Measurements from ENCODE around the gene AKR7A2.

AKR7A2 gene

DNA sequence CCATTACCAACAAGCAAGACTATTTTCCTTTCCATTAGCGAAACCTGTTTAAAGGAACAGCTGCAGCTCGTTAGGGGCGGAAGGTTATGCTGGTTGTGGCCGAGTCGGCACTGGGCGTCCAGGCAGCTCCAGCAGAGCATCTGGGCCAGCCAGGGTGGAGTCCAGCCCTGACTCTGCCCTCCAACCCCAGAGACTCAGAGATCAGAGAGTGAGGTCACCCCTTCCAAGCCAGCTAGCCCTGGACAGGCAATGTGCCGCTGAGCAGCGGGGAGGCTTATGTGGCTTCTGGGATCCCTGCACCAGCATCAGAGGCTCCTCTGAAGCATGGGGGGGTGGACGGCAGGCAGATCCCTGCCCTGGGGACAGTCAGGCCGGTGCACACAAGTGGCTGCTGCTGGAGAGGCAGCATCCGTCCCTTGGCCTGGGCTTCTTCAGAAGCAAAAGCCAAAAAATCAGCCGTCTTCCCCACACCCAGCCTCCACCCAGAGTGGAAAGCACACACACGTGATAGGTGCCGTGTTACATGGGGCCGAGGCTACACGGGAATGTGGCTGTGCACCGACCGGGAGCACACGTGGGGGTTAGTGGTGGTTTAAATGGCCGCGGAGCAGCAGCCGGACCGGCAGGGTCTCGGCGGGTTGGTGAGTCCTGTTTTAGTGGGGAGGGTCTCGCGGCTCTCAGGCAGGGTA lies 30.3 kb upstream of the AKR7A2 start:
- no peak for DNase-seq (ENCODE audit: low read depth, low spot score)
- TF ChIP-seq, protein P1, sequence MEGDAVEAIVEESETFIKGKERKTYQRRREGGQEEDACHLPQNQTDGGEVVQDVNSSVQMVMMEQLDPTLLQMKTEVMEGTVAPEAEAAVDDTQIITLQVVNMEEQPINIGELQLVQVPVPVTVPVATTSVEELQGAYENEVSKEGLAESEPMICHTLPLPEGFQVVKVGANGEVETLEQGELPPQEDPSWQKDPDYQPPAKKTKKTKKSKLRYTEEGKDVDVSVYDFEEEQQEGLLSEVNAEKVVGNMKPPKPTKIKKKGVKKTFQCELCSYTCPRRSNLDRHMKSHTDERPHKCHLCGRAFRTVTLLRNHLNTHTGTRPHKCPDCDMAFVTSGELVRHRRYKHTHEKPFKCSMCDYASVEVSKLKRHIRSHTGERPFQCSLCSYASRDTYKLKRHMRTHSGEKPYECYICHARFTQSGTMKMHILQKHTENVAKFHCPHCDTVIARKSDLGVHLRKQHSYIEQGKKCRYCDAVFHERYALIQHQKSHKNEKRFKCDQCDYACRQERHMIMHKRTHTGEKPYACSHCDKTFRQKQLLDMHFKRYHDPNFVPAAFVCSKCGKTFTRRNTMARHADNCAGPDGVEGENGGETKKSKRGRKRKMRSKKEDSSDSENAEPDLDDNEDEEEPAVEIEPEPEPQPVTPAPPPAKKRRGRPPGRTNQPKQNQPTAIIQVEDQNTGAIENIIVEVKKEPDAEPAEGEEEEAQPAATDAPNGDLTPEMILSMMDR (IDR thresholded peaks at IDR 0.05; ENCODE audit: insufficient read depth, low read length, missing control alignments) = no peak
- ChIA-PET POLR2A (interaction anchor here (0.6 kb wide), 1 partner anchor 8 kb away, joined by 3 read pairs; no protein-coding TSS in a partner anchor), CTCF (interaction anchor here (0.7 to 13.5 kb wide), 25 partner anchors 11 to 319 kb away, joined by 3 to 178 read pairs (median 4); partner anchors contain the start of genes AKR7A2, NBL1 and SLC66A1)
- H3K4me3 ChIP-seq (ENCODE audit: low read depth, low read length) = no peak overlapping the region

DNA sequence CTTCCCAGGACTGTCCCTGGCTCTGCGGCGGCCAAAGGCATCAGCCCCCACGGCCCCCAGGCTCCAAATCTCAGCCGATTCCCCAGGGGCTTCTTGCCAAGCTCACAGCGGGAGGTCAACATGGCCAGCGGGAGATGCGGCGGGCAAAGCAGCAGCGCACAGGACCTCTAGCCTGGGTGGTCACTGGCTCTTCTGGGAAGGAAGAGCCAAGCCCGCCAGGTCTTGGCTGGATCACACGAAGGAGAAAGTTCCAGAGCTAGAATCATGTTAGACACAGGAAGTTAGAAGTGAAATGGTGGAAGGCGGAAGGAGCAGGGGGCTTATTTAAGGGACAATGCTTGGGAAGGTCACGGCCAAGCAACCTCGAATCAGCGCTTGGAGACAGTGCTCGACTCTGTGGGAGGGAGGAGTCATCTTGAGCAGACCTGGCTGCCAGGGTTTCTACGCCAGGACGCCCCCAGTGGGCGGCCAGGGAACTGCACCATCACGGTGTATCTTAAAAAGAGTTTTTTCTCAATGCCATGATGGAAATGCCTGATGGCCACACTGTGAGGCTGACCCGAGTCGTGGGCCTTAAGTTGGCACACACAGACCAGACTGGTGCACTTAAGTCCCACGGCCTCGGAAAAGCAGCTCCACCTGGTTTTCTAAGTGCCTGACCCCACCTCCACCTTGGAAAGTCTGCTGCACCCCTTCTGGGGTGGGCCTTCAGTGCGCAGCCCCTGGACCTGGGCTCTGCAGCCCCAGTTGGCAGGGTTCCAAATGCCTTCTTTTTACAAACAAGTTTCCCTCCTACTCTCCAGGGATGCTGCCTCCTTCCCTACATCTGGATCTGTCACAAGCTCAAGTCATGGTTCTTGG lies 29.5 kb upstream of the AKR7A2 start:
- DNase-seq (ENCODE audit: low read depth, low spot score) = no peak
- no peak overlapping the region for H3K4me3 ChIP-seq (ENCODE audit: low read depth, low read length)
- CTCF ChIA-PET = interaction anchor here (0.7 to 13.5 kb wide), 27 partner anchors 10 to 319 kb away, joined by 3 to 178 read pairs (median 4); partner anchors contain the start of genes AKR7A2, NBL1 and SLC66A1
- TF ChIP-seq, protein P1 (IDR thresholded peaks at IDR 0.05; ENCODE audit: insufficient read depth, low read length, missing control alignments) = peak; percentile 78
- POLR2A ChIA-PET = interaction anchor here (0.6 kb wide), 1 partner anchor 9 kb away, joined by 3 read pairs; no protein-coding TSS in a partner anchor

DNA sequence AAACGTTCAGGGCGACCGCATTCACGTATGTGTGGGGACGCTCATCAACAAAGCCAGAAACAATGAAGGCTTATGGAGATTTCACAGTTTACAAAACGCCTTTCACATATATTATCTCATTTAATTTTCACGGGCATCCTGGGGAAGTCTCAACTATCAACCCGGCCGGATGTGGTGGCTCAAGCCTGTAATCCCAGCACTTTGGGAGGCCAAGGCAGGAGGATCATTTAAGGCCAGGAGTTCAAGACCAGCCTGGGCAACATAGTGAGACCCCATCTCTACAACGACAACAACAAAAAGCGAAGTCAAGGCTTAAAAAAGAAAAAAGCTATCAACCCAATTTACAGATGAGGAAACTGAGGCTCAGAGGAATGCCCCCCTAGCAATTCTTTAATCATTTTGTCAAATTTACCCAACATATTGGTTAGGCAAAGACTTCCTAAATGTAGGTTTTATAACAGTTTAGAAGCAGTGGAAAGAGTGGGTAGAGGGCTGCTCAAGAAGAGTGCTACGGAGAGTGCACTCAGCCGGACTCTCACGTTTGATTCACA lies 28.5 kb upstream of the AKR7A2 start:
- TF ChIP-seq, protein P1 (IDR thresholded peaks at IDR 0.05; ENCODE audit: insufficient read depth, low read length, missing control alignments) = no peak
- H3K4me3 ChIP-seq (ENCODE audit: low read depth, low read length) = no peak overlapping the region
- no peak for DNase-seq (ENCODE audit: low read depth, low spot score)
- CTCF ChIA-PET = interaction anchor here (0.7 to 13.5 kb wide), 10 partner anchors 9 to 320 kb away, joined by 3 to 178 read pairs (median 8); a partner anchor contains a TSS
- POLR2A ChIA-PET = no interaction called here

DNA sequence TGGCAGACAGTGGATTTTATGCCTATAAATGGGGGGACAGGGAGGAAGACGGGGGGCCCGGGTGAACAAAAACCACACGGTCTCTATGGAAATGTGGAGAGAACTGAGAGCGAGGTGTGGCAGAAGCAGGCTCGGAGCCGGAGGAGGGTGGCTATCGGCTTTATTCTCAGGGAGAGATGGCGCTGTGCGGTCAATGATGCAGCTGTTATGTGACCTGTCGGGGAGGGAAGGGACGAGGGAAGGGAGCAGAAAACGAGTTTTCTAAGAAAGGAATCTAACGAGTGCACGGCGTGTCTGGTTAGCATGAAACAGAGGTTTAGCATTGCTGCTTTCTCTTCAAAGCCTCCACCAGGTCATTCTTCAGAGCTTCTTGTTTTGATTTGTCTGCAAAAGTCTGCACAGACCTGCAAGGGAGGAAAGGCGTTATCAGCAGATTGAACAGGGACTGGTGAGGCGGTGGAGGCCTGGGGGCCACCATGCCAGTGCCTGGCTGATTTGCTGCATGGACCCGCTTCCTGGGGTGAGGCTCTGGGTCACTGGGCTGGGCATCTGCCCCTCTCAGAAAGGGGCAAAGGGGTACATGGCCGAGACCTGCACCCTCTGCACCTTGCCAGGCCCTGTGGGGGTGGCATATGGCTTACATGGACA lies 27.4 kb upstream of the AKR7A2 start:
- no peak overlapping the region for H3K4me3 ChIP-seq (ENCODE audit: low read depth, low read length)
- CTCF ChIA-PET = interaction anchor here (0.9 to 13.5 kb wide), 6 partner anchors 9 to 365 kb away, joined by 3 to 178 read pairs (median 5); no protein-coding TSS in a partner anchor
- no peak for DNase-seq (ENCODE audit: low read depth, low spot score)
- POLR2A ChIA-PET = no interaction called here
- TF ChIP-seq, protein P1 (IDR thresholded peaks at IDR 0.05; ENCODE audit: insufficient read depth, low read length, missing control alignments) = no peak

DNA sequence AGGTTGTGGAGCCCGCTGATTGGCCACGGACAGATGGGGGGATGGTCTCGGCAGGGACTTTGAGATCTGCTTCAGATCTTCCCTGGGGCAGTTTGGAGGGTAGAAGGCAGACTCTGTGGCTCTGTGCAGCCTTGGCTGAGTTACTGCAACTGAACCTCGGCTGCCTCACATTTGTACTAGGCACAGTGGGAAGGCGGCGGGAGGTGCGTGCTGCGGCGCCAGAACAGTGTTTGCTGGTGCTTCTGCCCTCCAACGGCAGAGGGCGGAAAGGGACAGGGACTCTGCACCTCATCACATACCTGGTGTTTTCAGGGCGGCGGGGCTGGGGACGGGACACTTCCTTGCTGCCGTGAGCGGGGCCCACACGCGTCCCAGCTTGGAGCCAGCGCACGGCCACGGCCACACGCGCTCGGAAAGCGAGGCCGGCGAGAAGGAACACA lies 26.4 kb upstream of the AKR7A2 start:
- CTCF ChIA-PET = interaction anchor here (0.9 to 13.5 kb wide), 5 partner anchors 10 to 322 kb away, joined by 3 to 178 read pairs (median 4); no protein-coding TSS in a partner anchor
- POLR2A ChIA-PET = no interaction called here
- no peak for DNase-seq (ENCODE audit: low read depth, low spot score)
- TF ChIP-seq, protein P1 (IDR thresholded peaks at IDR 0.05; ENCODE audit: insufficient read depth, low read length, missing control alignments) = peak; percentile 19
- H3K4me3 ChIP-seq (ENCODE audit: low read depth, low read length) = no peak overlapping the region
